NCI-H2107 treated with DMSO at 0.1 percent for 48 hours (cell line): ENCODE measurements around the gene STX18.

Experiments used
- DNase-seq: peaks from one replicate; lab custom pipeline; 2025; ENCODE audit not compliant: unreplicated experiment; lab: John Stamatoyannopoulos, UW

Gene STX18

DNA sequence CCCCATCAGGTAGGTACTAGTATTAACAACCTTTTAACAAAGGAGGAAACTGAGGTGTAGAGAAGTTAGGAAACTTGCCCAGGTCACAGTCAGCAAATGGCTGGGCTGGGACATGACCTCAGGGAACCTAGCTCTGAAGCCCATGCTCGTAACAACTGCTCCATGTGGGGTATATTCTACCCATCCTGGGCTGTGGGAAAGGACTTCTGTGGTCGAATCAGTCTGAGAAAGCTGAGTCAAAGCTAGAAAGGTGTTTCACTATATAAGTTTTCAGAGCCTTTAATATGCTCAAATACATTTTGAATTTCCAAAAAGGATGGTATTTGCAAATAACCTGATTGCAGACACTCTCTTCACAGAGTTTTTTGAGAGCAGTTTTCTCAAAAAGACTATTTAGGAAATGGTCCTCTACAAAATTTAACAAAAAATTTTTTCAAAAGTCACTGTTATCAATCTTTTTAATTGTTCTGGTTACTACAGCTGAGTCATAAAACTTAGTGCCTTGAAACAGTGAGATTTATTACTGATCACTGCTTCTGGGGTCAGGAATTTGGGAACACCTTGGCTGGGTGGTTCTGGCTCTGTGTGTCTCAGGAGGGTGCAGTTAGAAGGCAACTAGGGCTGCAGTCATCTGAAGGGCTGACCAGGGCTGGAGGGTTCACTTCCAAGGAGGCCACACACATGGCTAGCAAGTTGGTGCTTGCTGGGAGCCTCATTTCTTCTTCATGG is 101.4 kb downstream of the STX18 start:
- DNase-seq, result no peak

DNA sequence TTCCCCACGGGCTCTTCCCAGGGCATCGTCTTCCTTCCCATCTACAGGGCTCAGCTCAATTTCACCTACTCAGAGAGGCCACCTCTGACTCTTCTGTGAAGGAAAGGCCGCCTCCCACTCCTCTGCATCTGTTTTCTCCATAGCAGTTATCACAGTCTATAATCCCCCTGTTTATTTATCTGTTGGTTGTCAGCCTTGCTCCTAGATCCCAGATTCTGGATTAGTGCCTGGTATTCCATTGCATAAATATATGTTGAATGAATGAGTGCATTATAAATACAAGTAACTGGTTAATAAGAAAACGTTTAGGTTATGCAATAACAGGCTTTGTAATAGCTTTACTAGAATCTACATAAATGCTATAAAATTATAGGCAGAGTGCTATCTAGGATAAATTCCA is 102.1 kb downstream of the STX18 start:
- DNase-seq, result no peak

DNA sequence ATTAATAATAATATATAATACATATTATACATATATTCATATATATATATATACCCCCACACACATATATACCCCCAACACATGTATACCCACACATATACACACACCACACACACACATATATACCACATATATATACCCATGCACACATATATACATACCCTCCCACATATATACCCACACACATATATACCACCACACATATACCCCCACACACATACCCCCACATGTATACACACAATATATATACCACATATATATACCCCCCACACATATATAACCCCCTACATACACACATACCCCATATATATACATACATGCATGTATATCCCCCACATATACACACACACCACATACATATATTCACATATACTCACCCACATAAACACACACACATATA is 103.0 kb downstream of the STX18 start:
- DNase-seq, result no peak

DNA sequence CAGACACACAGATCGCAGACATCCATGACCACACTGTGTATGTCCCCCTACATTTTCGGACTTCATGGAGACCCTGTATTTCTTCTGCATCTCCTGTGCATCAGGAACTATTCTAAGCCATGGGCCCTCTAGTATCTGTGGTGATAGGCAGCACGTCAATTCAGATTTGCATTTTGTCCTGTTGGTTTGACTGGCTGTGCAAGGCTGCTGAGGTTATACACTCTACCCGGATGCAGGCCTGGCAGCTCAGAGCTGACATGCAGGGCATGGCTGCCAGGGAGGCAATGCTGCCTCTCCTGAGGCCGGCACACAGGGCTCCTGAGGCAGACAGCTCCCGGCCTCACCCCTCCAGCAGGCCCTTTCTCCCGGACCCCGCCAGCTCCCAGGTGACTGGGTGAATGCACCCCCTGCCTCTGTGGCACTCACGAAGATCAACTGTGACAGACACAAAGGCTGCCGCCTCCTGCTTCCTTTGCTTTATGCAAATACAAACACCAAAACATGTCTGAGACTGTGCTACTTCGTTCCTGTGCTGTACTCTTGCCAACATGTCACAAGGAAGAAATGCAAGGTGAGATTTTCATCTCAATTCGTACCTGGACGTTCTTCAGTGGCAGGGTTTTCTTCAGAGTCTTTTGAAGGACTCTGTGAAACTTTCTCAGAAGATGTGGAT is 103.9 kb downstream of the STX18 start:
- no peak for DNase-seq

DNA sequence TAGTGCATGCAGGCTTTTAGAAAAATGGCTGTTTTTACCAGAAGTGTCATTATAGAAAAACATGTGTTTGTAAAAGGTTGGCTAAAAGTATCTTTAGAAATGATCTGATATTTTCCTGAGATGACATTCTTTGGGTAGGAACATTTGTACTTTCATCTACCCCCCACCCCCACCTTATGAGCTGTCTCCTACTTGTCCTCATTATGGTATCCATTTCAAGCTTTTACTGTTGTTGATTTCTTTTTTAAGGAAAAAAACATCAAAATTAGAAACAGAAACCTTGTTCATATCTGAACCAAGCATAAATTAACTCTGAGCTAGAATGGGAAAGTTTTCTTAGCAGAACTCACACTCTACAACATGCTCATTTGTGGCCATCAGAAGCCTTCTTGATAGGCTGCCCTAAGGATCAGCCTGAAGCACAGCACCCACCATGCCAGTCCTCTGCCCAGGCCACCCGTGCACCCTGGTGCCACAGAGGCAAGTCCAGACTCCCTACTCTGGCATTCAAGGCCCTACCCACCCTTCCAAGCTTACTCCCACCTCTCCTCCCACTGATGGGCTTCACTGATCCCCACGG is 105.5 kb downstream of the STX18 start:
- no peak for DNase-seq

DNA sequence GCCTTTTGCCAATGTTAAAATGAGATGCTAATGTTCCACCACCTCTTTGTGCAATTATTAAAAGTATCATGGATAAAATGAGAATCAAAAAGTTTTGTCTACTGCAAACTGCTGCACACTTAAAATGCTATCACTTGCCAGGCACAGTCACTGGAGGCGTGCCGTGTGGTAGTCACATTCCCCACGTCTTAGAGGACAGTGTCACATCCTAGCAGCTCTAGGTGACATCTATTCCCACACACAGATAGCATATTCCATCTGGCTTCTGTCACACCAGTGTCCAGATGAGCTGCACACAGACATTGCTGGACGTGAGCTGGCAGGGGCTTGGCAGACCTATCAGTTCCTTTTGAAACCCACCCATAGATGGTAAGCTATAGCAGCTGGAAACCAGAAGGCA is 107.9 kb downstream of the STX18 start:
- DNase-seq, result no peak

DNA sequence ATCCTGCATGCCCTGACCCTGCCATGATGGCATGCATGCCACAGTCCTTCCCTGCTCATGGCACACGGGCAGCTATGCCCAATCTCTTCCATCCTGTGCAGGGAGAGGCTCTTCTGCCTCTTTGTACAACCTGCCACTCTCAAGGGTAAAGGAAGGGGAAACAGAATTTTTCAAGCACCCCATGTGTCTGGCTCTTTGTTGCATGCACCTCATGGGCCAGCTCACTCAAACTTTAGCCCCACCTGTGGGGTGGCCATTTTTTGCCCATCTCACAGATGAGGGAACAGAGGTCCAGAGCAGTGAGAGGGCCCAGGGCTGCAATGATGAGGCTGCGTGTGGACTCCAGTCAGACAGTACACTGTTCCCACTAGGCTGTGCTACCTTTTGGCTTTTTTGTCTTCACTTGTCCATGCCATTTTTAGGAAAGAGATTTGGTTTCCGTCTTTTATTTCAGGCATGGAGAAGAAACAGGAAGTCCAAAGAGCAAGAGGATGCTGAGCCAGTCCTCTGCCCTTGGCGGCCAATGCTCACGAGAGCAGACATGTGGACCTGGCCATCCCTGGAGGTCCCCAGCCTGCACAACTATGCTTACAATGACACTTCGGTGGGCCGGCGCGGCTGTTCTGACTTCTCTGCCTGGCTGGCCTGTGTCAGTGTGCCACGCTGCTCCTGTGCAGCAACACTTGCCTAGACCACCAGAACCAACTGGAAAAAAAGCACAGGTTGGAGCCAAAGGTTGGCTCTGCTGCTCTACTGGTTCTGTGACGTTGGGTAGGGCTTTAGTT is 109.3 kb downstream of the STX18 start:
- no peak for DNase-seq

DNA sequence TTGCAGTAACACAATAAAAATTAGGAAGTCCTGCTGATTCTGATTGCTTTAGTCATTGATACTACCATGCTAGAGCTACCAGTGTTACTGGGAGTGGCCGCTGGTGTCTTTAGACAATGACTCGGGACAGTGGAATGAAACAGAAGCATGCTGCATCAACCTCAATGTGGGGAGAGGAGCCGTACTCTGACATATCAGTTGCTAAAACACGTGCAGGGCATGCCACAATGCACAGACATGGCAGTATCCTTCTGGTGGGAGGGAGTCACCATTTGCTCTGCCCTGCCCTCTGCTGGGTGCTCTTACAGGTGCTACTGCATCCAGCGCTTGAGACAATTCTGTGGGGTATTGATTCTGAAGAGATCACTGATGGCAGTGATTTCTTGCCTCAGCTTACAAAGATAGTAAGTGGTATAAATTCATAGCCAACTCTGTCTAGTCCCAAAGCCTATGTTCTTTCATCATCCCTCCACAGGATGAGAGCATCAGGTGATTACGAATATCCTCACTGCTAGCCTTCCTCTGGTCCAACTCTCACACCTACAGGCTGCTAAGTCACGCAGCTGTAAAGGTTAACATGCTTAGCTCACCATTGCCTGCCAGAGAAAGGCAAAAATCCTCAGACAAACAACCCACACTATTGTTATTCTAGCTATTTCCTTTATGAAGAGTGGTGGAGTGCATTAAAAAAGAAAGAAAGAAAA is 111.2 kb downstream of the STX18 start:
- peak; percentile 10 for DNase-seq

DNA sequence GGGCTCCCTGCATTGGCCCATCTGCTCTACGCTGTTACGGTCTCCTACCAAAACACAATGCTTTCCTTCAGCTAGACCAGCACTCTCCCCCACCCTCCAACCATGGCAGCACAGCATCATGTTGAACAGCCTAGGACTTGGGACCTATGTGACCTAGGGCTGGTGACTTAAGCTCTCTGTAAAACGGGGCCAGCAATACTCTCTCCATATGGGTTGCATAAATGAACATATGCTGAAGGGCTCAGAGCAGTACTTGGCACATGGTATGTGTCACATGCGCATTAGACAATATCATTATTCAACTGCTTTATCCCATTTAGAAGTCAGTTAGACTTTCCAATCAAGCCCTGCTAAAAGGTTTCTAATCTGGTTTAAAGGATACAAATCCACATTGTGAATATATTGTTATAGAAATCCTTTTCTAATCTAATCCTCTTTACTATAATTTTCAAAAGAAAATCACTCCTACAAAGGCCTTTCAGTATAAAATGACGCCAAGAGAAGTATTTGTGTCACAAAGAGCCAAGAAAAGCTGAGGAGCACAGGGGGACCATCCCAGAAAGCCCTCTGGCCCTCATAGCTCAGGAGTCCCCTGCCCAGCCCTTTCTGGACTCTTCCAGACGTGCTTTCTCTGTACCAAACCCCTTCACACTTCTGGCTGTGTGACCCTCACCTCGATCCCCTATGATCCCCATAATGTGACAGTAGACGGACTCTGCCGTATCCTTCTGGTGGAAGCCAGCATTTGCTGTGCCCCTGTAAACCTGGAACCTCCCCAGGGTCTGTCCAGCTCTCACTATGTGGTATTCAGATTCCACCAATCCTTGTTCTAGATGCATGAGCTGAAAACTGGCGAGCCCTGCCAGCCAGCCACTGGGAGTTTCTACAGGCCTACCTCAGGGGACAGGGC is 112.6 kb downstream of the STX18 start:
- no peak for DNase-seq

DNA sequence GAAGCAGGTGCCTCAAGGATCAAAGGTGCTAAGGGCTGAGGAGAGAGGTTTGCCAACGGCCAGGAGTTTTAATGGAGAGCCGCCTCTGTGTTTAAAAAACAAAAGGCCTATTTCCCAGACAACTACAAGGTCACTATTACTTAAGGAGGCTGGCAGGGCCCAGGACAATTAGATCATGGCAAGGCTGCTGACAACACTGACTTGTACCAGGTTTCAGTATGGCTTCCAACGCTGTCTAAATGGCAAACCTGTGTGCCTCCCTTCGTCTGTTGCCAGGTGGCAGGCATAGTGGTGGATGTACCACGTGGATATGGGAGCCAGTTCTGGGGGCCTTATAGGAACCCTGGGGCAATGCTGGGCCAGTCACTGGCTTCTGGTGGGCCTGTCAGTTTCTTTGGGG is 114.0 kb downstream of the STX18 start:
- no peak for DNase-seq

DNA sequence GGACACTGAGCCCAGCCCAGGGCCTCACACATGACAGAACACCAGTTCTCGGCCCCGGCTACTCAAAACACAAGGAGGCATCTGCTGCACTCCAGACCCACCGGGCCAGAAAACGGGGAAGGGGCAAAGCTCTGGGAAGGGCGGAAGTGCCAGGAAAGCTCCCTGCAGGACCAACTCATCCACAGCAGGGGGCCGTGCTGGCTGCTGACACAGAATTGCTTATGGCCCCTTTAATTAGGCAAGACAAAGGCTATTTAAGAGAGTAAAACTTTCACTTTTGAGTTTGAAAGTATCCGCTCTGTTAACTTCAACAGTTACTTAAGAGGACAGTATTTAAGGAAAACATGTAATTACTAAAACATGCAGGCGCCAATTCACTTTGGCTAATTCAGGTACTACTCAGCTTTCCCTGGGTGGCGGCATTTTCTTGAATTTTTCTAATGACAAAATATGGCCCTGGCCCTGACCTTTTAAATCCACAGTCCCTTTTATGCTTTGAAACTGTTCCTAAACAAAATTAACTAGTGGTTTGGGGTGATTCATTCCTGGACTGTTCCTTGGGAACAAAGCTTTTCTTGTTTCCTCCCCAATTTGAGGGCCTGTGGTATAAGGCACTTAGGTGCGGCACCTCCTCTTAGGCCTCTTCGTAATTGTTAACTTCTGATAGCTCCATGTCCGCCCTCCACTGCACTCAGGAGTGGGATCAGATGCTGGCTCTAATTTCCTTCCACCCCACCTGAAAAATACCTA is 114.6 kb downstream of the STX18 start:
- no peak for DNase-seq

DNA sequence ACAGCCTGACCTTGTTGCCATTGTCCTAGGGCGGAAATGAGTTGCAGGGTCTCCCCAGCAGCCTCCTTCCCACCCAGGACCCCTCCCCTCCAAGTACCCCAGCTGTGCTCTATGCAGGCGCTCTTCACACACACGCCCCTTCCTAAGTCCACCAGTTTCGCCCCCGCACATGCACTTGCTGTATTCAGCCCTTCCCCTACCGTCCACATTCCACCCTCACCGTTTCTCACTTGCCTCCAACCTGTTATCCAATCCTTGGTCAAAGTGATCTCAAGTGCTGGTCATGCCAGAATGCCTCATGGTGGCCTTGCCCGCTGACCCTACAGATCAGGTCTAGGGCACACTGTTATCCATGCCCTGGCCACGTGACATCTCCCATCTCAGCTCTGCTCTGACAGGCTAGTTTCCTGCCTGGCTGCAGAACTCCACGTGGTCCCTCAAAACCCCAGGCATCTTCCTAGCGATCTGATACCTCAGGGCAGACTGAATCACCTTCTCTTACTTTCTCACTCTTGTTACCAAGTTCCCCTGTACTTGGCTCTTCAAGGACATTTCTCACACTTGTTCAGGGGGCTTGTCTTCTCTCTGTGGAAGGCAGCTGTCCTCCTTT is 115.2 kb downstream of the STX18 start:
- DNase-seq, result no peak

DNA sequence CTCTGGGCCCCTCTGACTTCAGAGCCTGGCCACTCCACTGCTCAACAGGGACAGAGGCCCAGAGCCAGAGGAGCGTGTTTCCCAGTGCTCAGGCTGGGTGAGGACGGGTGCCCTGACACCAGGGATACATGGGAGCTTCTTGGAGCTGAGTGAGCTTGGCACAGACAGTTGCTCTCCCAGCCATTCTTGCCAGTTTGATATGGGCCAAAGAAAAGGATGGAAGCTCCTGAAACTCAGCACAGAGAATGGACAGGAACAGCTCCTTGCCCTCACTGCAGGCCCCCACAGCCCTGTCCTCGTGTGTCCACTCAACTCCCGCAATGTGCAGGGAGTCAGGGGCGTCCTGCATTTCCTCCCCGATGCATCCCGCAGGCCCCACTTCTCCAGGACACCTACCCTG is 116.2 kb downstream of the STX18 start:
- DNase-seq, result no peak

DNA sequence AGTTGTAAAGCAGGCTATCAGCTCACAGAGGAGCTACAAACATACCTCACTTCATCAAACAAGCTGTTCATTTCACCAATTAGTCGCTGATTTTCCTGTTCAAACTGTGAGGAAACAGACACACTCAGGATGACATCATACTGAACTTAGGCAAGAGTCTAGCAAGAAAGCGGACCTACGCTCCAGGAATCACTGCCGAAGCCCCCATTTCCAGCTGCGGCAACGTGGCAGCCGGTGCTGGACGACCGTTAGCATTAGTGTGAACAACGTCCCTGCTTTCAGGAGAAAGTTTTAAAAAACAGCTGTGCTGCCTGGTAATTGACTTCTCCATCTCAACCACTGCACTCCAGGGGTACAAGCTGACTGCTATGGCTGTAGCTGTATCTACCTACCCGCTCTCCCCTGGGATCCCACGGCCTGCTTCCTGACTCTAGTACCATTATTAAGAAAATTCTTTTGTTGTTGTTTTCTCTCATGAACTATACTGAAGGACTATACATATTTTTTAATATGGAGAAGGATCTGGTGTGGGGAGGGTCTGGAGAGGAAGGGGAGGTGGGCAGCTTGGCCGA is 116.6 kb downstream of the STX18 start:
- no peak for DNase-seq

DNA sequence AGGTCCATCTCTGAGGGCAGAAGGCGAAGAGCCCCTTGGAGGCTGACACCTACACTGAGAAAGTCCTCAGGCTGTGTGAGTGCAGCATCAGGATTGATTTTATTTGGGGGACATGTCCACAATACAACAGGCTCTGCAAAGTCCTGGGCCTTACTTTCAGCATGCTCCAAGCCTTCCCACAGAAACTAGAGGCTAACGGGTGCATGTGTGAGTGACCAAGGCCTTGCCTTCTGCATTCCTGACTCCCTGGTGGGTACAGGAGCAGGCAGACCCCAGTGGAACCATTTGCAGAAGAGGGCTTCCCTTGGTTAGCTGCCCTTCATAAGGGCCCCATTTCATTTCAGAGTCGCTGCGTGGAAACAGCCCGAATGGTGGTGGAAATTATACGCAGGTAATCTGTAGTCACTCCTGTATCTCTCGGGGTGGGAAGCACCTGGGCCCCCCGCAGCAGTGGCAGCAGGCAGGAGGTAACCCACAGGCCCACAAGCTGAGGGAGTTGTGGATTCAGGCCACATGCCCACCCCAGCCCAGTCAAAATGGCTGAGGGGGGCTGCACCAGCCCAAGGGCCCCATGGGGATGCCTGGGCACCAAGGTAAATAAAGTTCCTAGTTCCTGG is 117.2 kb downstream of the STX18 start:
- DNase-seq, result no peak

DNA sequence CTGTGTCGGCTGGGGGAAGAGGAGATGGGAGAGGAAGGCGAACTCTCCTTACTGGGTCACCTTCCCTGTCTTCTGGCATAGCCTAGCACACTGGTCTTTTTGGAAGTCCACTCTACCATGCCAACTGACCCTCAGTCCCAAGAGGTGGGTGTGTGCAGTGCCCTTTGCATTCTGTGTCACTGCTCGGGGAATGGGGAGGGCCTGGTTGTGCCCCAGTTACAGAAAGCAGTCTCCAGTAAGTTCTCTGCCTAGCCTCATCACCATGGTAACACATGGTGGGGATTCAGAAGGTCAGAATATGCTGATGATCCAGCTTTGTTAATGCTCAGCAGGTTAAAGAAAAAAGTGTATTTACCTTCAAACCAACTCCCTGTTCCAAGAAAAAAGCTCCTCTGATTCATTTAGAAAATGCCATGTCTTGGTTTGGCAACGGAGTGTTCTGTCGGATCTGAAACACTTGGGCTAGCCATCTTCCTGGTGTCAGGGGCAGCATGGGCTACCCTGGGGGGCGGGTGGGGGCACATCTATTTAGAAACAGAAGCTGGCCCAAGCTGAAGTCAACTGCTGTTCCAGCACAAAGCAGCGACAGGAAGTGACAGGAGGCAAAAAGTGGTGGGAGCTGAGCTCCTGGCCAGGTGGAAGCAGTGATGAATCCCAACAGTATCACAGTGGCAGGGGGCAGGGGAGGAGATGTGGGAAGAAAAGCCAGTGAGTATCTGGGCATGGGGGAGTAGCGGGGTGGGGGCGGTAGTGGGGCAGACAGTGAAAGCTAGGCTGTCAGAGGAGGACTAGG is 117.9 kb downstream of the STX18 start:
- no peak for DNase-seq

DNA sequence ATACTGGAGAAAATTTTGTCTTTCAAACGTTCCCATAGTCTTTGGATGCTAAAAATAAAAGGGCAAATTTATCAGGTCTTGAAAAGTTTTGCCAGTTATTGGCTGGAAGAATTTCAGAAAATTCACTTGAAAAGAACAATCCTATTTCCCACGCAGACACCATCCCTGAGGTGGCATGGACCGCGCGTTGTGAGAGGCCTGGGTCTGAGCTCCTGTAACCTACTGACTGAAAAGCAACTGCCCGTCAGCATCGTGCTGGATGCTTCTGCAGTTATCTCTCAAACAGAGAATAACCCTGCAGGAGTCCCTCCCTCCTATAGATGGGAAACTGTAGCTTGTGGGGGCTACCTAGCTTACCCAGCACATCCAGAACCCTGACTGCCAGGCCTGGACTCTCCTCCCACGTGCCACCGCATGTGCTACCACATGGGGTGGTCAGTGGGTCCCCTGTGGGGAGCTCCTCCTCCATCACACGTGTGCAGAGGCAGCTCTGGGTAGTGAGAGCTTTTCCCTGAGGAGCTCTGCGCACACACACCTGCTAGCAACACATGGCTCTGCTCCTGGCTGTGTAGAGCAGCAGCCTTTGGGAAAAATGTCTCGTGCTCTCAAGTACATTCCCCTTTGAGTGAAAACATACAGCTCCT is 118.9 kb downstream of the STX18 start:
- no peak for DNase-seq
